Esophagus muscularis mucosa (tissue), 3 donors: ENCODE measurements around the gene SLCO2A1.

Source experiments
- POLR2A ChIP-seq: fragments of 450-650 bp; IDR thresholded peaks from one replicate; pipeline ENCODE4 v1.6.1; 2017; ENCODE audit warnings: antibody characterized with exemption, moderate library complexity, mild to moderate bottlenecking, low read depth
- TF ChIP-seq, protein P1 (sequence below), 3 experiments: fragments of 200-600 bp in 2 of 3; fragments of 450-650 bp in 1 of 3; sonication (generic) in 2 of 3; IDR thresholded peaks; one replicate each; pipeline ENCODE4 v1.5.1; 2017 to 2019; ENCODE audit warnings: antibody characterized with exemption in 3 of 3, mild to moderate bottlenecking in 2 of 3, moderate library complexity in 1 of 3

DNA sequence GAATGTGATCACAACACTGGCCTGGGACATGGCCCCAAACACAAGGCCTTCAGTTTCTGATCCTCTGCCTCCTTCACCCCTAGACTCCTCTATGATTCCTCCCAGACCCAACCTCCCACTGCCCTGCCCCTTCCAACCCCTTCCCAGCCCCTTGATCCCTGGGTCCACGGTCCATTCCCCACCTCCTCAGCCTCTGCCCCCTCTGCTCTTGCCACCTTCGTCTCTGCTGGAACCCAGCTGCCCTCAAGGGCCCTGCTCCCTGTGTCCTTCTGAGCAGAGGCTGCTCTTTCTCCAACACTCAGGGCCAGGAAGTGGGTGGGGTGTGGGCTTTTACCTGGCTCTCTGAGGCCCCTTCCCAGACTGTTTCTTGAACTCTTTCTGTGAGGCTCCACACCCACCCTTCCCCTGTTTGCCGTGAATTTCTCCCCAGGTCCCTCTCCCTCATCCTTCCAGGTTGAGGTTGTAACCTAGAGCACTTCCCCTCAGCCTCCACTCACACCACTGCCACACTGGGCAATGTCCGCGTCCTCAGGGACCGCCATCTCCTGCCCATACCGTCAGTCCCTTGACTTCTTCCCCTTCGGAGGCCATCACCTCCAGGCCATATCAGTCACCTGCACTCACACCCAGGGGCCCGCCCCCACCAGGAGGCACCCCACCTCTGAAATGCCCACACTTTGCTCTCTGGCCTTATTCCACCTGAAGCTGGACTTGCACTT lies 18.7 kb upstream of the SLCO2A1 start:
- TF ChIP-seq, protein P1, sequence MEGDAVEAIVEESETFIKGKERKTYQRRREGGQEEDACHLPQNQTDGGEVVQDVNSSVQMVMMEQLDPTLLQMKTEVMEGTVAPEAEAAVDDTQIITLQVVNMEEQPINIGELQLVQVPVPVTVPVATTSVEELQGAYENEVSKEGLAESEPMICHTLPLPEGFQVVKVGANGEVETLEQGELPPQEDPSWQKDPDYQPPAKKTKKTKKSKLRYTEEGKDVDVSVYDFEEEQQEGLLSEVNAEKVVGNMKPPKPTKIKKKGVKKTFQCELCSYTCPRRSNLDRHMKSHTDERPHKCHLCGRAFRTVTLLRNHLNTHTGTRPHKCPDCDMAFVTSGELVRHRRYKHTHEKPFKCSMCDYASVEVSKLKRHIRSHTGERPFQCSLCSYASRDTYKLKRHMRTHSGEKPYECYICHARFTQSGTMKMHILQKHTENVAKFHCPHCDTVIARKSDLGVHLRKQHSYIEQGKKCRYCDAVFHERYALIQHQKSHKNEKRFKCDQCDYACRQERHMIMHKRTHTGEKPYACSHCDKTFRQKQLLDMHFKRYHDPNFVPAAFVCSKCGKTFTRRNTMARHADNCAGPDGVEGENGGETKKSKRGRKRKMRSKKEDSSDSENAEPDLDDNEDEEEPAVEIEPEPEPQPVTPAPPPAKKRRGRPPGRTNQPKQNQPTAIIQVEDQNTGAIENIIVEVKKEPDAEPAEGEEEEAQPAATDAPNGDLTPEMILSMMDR (IDR thresholded peaks at IDR 0.05) = no peak
- no peak for TF ChIP-seq POLR2A
